ENCODE results near the gene CCDC110.

DNA sequence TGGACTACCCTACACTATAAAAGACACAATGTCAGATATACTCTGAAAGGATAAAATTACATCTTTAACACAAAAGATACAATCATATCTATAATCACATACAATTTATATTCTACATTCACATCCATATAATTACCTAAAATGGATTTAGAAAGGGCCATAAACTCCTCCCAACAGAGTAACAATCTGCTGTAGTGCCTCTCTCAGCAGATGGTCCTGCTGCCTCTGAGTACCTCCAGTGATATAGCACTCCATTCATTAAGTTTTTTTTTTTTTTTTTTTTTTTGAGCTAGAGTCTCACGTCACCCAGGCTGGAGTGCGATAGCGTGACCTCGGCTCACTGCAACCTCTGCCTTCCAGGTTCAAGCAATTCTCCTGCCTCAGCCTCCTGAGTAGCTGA is 67.5 kb downstream of the CCDC110 start:
- TF ChIP-seq, protein P1, sequence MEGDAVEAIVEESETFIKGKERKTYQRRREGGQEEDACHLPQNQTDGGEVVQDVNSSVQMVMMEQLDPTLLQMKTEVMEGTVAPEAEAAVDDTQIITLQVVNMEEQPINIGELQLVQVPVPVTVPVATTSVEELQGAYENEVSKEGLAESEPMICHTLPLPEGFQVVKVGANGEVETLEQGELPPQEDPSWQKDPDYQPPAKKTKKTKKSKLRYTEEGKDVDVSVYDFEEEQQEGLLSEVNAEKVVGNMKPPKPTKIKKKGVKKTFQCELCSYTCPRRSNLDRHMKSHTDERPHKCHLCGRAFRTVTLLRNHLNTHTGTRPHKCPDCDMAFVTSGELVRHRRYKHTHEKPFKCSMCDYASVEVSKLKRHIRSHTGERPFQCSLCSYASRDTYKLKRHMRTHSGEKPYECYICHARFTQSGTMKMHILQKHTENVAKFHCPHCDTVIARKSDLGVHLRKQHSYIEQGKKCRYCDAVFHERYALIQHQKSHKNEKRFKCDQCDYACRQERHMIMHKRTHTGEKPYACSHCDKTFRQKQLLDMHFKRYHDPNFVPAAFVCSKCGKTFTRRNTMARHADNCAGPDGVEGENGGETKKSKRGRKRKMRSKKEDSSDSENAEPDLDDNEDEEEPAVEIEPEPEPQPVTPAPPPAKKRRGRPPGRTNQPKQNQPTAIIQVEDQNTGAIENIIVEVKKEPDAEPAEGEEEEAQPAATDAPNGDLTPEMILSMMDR (IDR thresholded peaks at IDR 0.05; ENCODE audit: insufficient read depth, low read length): no peak
- TF ChIP-seq, protein P2, sequence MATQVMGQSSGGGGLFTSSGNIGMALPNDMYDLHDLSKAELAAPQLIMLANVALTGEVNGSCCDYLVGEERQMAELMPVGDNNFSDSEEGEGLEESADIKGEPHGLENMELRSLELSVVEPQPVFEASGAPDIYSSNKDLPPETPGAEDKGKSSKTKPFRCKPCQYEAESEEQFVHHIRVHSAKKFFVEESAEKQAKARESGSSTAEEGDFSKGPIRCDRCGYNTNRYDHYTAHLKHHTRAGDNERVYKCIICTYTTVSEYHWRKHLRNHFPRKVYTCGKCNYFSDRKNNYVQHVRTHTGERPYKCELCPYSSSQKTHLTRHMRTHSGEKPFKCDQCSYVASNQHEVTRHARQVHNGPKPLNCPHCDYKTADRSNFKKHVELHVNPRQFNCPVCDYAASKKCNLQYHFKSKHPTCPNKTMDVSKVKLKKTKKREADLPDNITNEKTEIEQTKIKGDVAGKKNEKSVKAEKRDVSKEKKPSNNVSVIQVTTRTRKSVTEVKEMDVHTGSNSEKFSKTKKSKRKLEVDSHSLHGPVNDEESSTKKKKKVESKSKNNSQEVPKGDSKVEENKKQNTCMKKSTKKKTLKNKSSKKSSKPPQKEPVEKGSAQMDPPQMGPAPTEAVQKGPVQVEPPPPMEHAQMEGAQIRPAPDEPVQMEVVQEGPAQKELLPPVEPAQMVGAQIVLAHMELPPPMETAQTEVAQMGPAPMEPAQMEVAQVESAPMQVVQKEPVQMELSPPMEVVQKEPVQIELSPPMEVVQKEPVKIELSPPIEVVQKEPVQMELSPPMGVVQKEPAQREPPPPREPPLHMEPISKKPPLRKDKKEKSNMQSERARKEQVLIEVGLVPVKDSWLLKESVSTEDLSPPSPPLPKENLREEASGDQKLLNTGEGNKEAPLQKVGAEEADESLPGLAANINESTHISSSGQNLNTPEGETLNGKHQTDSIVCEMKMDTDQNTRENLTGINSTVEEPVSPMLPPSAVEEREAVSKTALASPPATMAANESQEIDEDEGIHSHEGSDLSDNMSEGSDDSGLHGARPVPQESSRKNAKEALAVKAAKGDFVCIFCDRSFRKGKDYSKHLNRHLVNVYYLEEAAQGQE (IDR thresholded peaks at IDR 0.05; ENCODE audit: insufficient replicate concordance, low read depth): no peak
